H1 (cell line): ENCODE measurements around the gene RASGRF1. TPM values are rescaled to one million over a fixed set of nuclear protein-coding genes. Genes with fewer than 3 reads are reported as not detected.

Source experiments
- CTCF ChIA-PET: fragments of 300-600 bp; sonication (Branson Sonifier 250); formaldehyde crosslinking; loops from one replicate; lab custom pipeline; 2021; ENCODE audit not compliant: partially characterized antibody; lab: Charles Lee
- POLR2A ChIA-PET: fragments of 300-600 bp; sonication (Branson Sonifier 250); formaldehyde crosslinking; loops from one replicate; lab custom pipeline; 2021; ENCODE audit warnings: inconsistent platforms; ENCODE audit not compliant: partially characterized antibody; lab: Charles Lee
- DNase-seq, 2 experiments: peaks; one replicate each; pipeline versions ENCODE4 v3.0.0 to v3.0.0-alpha.2; 2010 to 2022; ENCODE audit warnings: low spot score in 2 of 2, low read depth in 1 of 2, mixed read lengths in 1 of 2
- FAIRE-seq: peaks from 2 replicates; lab custom pipeline; 2011; peaks lifted over from hg19 to GRCh38; lab: Jason Lieb, UNC
- H2AFZ ChIP-seq: 2 replicates; pipeline ENCODE4 v1.8.1; 2012; ENCODE audit warnings: low read length, inconsistent platforms
- H2AK5ac ChIP-seq: 2 replicates; pipeline ENCODE4 v1.6.1; 2013; ENCODE audit warnings: low read depth, low read length
- H2BK120ac ChIP-seq: replicated peaks from 2 replicates; pipeline ENCODE3; 2013; ENCODE audit warnings: low read depth, low read length, inconsistent platforms
- H2BK12ac ChIP-seq: 2 replicates; pipeline ENCODE4 v1.6.1; 2013; ENCODE audit warnings: low read depth, low read length
- H2BK15ac ChIP-seq: 2 replicates; pipeline ENCODE4 v1.6.1; 2013; ENCODE audit warnings: low read length
- H2BK20ac ChIP-seq: 2 replicates; pipeline ENCODE4 v1.6.1; 2013; ENCODE audit warnings: low read length
- H2BK5ac ChIP-seq: 2 replicates; pipeline ENCODE4 v1.6.1; 2013; ENCODE audit warnings: low read depth, low read length
- H3K14ac ChIP-seq: 2 replicates; pipeline ENCODE4 v1.6.1; 2013; ENCODE audit warnings: inconsistent platforms; ENCODE audit not compliant: insufficient read length
- H3K18ac ChIP-seq: 2 replicates; pipeline ENCODE4 v1.6.1; 2013; ENCODE audit warnings: low read length; ENCODE audit errors: extremely low read depth
- H3K23ac ChIP-seq: 2 replicates; pipeline ENCODE4 v1.6.1; 2013; ENCODE audit warnings: inconsistent platforms; ENCODE audit not compliant: insufficient read length
- H3K23me2 ChIP-seq: 2 replicates; pipeline ENCODE4 v1.6.1; 2013; ENCODE audit warnings: low read depth, low read length
- H3K27ac ChIP-seq: 2 replicates; pipeline ENCODE4 v1.6.1; 2011; ENCODE audit warnings: low read depth, low read length, inconsistent platforms
- H3K27me3 ChIP-seq, 4 experiments: replicated peaks in 1 of 4; 1 replicate in 1 of 4; 2 replicates in 3 of 4; pipeline versions ENCODE4 v1.6.1 to v1.8.1; 2011 to 2013; ENCODE audit warnings: low read length in 3 of 4, mild to moderate bottlenecking in 3 of 4, inconsistent platforms in 2 of 4, mixed read lengths in 2 of 4, moderate library complexity in 1 of 4; ENCODE audit not compliant: control insufficient read depth in 3 of 4, insufficient read depth in 3 of 4; ENCODE audit errors: extremely low read depth in 1 of 4
- H3K36me3 ChIP-seq, 4 experiments: 2 replicates each; pipeline versions ENCODE4 v1.6.1 to v1.8.1; 2011 to 2013; ENCODE audit warnings: mild to moderate bottlenecking in 4 of 4, low read length in 3 of 4, moderate library complexity in 2 of 4, control low read depth in 1 of 4, inconsistent platforms in 1 of 4; ENCODE audit not compliant: insufficient read depth in 4 of 4, control insufficient read depth in 2 of 4
- H3K4ac ChIP-seq: replicated peaks from 2 replicates; pipeline ENCODE3; 2013; ENCODE audit warnings: low read length, low read depth, mixed read lengths, inconsistent platforms; ENCODE audit not compliant: insufficient read length
- H3K4me1 ChIP-seq, 4 experiments: replicated peaks in 1 of 4; 1 replicate in 1 of 4; 2 replicates in 3 of 4; pipeline versions ENCODE4 v1.6.1 to v1.8.1; 2011 to 2013; ENCODE audit warnings: low read length in 3 of 4, inconsistent platforms in 2 of 4, mixed read lengths in 1 of 4; ENCODE audit not compliant: insufficient read depth in 4 of 4, control insufficient read depth in 3 of 4
- H3K4me2 ChIP-seq, 2 experiments: 2 replicates each; pipeline versions ENCODE4 v1.6.1 to v1.8.1; 2011 to 2013; ENCODE audit warnings: low read depth in 2 of 2, low read length in 2 of 2, control low read depth in 1 of 2, inconsistent platforms in 1 of 2, mild to moderate bottlenecking in 1 of 2; ENCODE audit not compliant: insufficient read depth in 1 of 2
- H3K4me3 ChIP-seq, 4 experiments: fragments of 200-600, 300-600 bp in 1 of 4; sonication (generic), shearing (Covaris generic), sonication (Bioruptor Twin) in 1 of 4; 2 replicates each; pipeline versions ENCODE4 v1.5.1 to v1.8.1; 2011 to 2016; ENCODE audit warnings: low read length in 4 of 4, low read depth in 3 of 4, control low read depth in 2 of 4, inconsistent platforms in 2 of 4, mild to moderate bottlenecking in 2 of 4, mixed read lengths in 1 of 4, moderate library complexity in 1 of 4; ENCODE audit not compliant: insufficient read depth in 2 of 4; ENCODE audit errors: extremely low read depth in 1 of 4
- H3K56ac ChIP-seq: replicated peaks from 2 replicates; pipeline ENCODE3; 2013; ENCODE audit warnings: low read depth, mild to moderate bottlenecking, mixed read lengths, low read length, inconsistent platforms; ENCODE audit not compliant: insufficient read length
- H3K79me1 ChIP-seq: 2 replicates; pipeline ENCODE4 v1.6.1; 2013; ENCODE audit warnings: low read depth, low read length, control low read depth
- H3K79me2 ChIP-seq, 2 experiments: 2 replicates each; pipeline versions ENCODE4 v1.6.1 to v1.8.1; 2012 to 2013; ENCODE audit warnings: low read length in 2 of 2, mild to moderate bottlenecking in 2 of 2, inconsistent platforms in 1 of 2; ENCODE audit not compliant: insufficient read depth in 2 of 2, control insufficient read depth in 1 of 2
- H3K9ac ChIP-seq, 4 experiments: replicated peaks in 1 of 4; 1 replicate in 1 of 4; 2 replicates in 3 of 4; pipeline versions ENCODE4 v1.6.1 to v1.8.1; 2011 to 2013; ENCODE audit warnings: low read depth in 3 of 4, low read length in 3 of 4, control low read depth in 2 of 4, mild to moderate bottlenecking in 2 of 4, moderate library complexity in 2 of 4, inconsistent platforms in 1 of 4; ENCODE audit errors: extremely low read depth in 1 of 4
- H3K9me3 ChIP-seq, 2 experiments: 2 replicates each; pipeline versions ENCODE4 v1.6.1 to v1.8.1; 2012 to 2013; ENCODE audit warnings: mild to moderate bottlenecking in 2 of 2, moderate library complexity in 2 of 2, control low read depth in 1 of 2, inconsistent platforms in 1 of 2, low read depth in 1 of 2, low read length in 1 of 2, mixed read lengths in 1 of 2; ENCODE audit not compliant: insufficient read depth in 2 of 2
- H4K20me1 ChIP-seq, 2 experiments: replicated peaks in 1 of 2; 2 replicates each; pipeline versions ENCODE3 to v1.8.1; 2011 to 2013; ENCODE audit warnings: inconsistent platforms in 2 of 2, low read length in 2 of 2, mild to moderate bottlenecking in 1 of 2; ENCODE audit not compliant: insufficient read depth in 2 of 2, control insufficient read depth in 1 of 2
- H4K5ac ChIP-seq: 2 replicates; pipeline ENCODE4 v1.6.1; 2013; ENCODE audit warnings: low read length, low read depth, mixed read lengths, inconsistent platforms; ENCODE audit not compliant: insufficient read length
- H4K8ac ChIP-seq: 2 replicates; pipeline ENCODE4 v1.8.0; 2013; ENCODE audit warnings: mild to moderate bottlenecking, moderate library complexity, low read length, inconsistent platforms; ENCODE audit not compliant: insufficient read depth; ENCODE audit errors: extremely low read depth
- H4K91ac ChIP-seq: replicated peaks from 2 replicates; pipeline ENCODE3; 2013; ENCODE audit warnings: low read length, mixed read lengths, inconsistent platforms; ENCODE audit not compliant: insufficient read length
- SP2 ChIP-seq: IDR thresholded peaks from 2 replicates; pipeline ENCODE4 v1.6.1; 2012; ENCODE audit warnings: mild to moderate bottlenecking, low read length, inconsistent platforms
- WGBS, 2 experiments: shearing (Covaris generic) in 1 of 2; methylation state at CpG; one replicate each; pipeline versions ENCODE4 v1.1.6 to v1.1.7; 2013 to 2015; ENCODE audit warnings: low lambda C conversion rate in 2 of 2, mixed read lengths in 2 of 2, inconsistent platforms in 1 of 2, low coverage in 1 of 2, missing lambda C conversion rate in 1 of 2; ENCODE audit not compliant: insufficient replicate concordance in 2 of 2, insufficient coverage in 1 of 2, insufficient read length in 1 of 2; ENCODE audit errors: extremely low coverage in 1 of 2, missing lambda C conversion rate in 1 of 2; 5-methylcytosine and 5-hydroxymethylcytosine counted together
- polyA plus RNA-seq, 7 experiments: library from polyadenylated mRNA; depleted of rRNA in 3 of 7; stranded (reverse) in 5 of 7; unstranded in 2 of 7; fragments of >200 nt in 5 of 7; fragments of 200-250 nt in 2 of 7; gene quantifications; 1 replicate in 5 of 7; 2 replicates in 1 of 7; 4 replicates in 1 of 7; pipeline versions ENCODE4 v1.2.1 to v1.2.3, GENCODE V29; 2011 to 2013; ENCODE audit warnings: missing spikeins in 2 of 7, mixed read lengths in 2 of 7
- total RNA-seq: library from RNA; stranded (reverse); fragmentation: NEBNext Ultra II Directional; extraction: Animal tissue kit (Norgen Biotek cat#: 25700); gene quantifications from 2 replicates; pipeline ENCODE4 v1.2.1, GENCODE V29; 2021

RASGRF1 gene
- total and polyA plus RNA-seq, 2 of the 8 experiments (the other 6 are each of a cell fraction or from before 2014, with no cell fraction given) = 0.42 to 0.67 TPM

- Histone ChIP-seq H2AFZ (no peak overlapping the region), H3K27me3 (no peaks in the 10 kb centered on the region; a peak in 3 of 7 replicates), H3K4ac (no peak overlapping the region), H3K23me2 (no peaks in the 10 kb centered on the region), H3K23ac (no peak overlapping the region), H2BK5ac (no peak overlapping the region), H2AK5ac (no peak overlapping the region), H3K79me2 (no peaks in the 10 kb centered on the region), H4K8ac (no peak overlapping the region), H3K4me2 (no peak overlapping the region), H3K27ac (no peak overlapping the region), H2BK15ac (no peak overlapping the region), H3K14ac (no peak overlapping the region), H4K20me1 (no peaks in the 10 kb centered on the region), H2BK12ac (0 out of 2 replicates have a peak overlapping the region, but pooled peaks have one; percentile 27), H4K5ac (no peak overlapping the region), H2BK20ac (no peak overlapping the region), H3K79me1 (no peaks in the 10 kb centered on the region), H3K56ac (no peak overlapping the region), H3K4me1 (no peaks in the 10 kb centered on the region), H3K36me3 (no peaks in the 10 kb centered on the region), H3K18ac (no peak overlapping the region), H3K9me3 (no peaks in the 10 kb centered on the region), H2BK120ac (no peak overlapping the region), H3K4me3 (no peak overlapping the region), H4K91ac (no peak overlapping the region), H3K9ac (no peak overlapping the region)
- FAIRE-seq (no peak), DNase-seq (no peak)
- ChIA-PET CTCF (interaction anchor here (1.0 to 1.5 kb wide), 2 partner anchors 12 to 111 kb away, joined by 4 to 7 read pairs; no protein-coding TSS in a partner anchor), POLR2A (no interaction called here)
- TF ChIP-seq SP2 = no peak
- WGBS, 2 experiments = 94% methylated on average over 9 of the region's 9 CpGs; no CpG with 5 or more reads in 1 of the 2 experiments
Measured at GRCh38 chr15:79073336-79073735, 17.2 kb downstream of the RASGRF1 start.
